Karpas-422 (cell line): ENCODE results near the gene HSD17B12. TPM values are rescaled to one million over a fixed set of nuclear protein-coding genes. Genes with fewer than 3 reads are reported as not detected.
A peak's percentile ranks its signal among the peaks of the same experiment; 100 is the strongest.

Experiments used
- DNase-seq: peaks from one replicate; pipeline ENCODE4 v3.0.0-alpha.2; 2015
- H2AFZ ChIP-seq: fragments of 200-600 bp; sonication (generic); 2 replicates; pipeline ENCODE4 v1.6.1; 2014; ENCODE audit warnings: antibody characterized with exemption, low read length, mixed read lengths
- H3K27ac ChIP-seq: fragments of 200-600 bp; sonication (generic); 2 replicates; pipeline ENCODE4 v1.5.1; 2014; ENCODE audit warnings: mild to moderate bottlenecking, low read length, moderate library complexity
- H3K27me3 ChIP-seq: fragments of 200-600 bp; sonication (generic); 2 replicates; pipeline ENCODE4 v1.6.1; 2014; ENCODE audit warnings: low read length, mixed read lengths
- H3K36me3 ChIP-seq: fragments of 200-600 bp; sonication (generic); 2 replicates; pipeline ENCODE4 v1.6.1; 2014; ENCODE audit warnings: low read length, mixed read lengths; ENCODE audit not compliant: insufficient read depth
- H3K4me1 ChIP-seq: fragments of 200-600 bp; sonication (generic); 2 replicates; pipeline ENCODE4 v1.6.1; 2014; ENCODE audit warnings: mild to moderate bottlenecking, low read length, mixed read lengths
- H3K4me2 ChIP-seq: fragments of 200-600 bp; sonication (generic); 2 replicates; pipeline ENCODE4 v1.6.1; 2014; ENCODE audit warnings: low read length, low read depth, mild to moderate bottlenecking; ENCODE audit not compliant: poor library complexity, severe bottlenecking
- H3K4me3 ChIP-seq: fragments of 200-600 bp; sonication (generic); 2 replicates; pipeline ENCODE4 v1.5.1; 2014; ENCODE audit warnings: mild to moderate bottlenecking, antibody characterized with exemption, low read length, mixed read lengths
- H3K79me2 ChIP-seq: fragments of 200-600 bp; sonication (generic); 2 replicates; pipeline ENCODE4 v1.6.1; 2014; ENCODE audit warnings: mild to moderate bottlenecking, low read length, mixed read lengths
- H3K9ac ChIP-seq: fragments of 200-600 bp; sonication (generic); 2 replicates; pipeline ENCODE4 v1.6.0; 2014; ENCODE audit warnings: low read length
- H3K9me2 ChIP-seq: fragments of 200-600 bp; sonication (generic), shearing (Covaris generic); replicated peaks from 2 replicates; pipeline ENCODE4 v1.6.0; 2014; ENCODE audit warnings: mild to moderate bottlenecking, low read length, moderate library complexity; ENCODE audit not compliant: insufficient read depth
- H3K9me3 ChIP-seq: fragments of 300-700, 200-600 bp; sonication (generic); 2 replicates; pipeline ENCODE4 v1.6.1; 2014; ENCODE audit warnings: low read length, mixed read lengths
- H4K20me1 ChIP-seq: fragments of 200-600 bp; sonication (generic); 2 replicates; pipeline ENCODE4 v1.6.1; 2014; ENCODE audit warnings: mild to moderate bottlenecking, antibody characterized with exemption, low read length, low read depth; ENCODE audit not compliant: insufficient read depth
- total RNA-seq: library from RNA; depleted of rRNA; stranded (reverse); fragments of >200 nt; shearing (Covaris generic); gene quantifications from 2 replicates; pipeline ENCODE4 v1.2.3, GENCODE V29; 2014; ENCODE audit warnings: low replicate concordance

The HSD17B12 gene
- total RNA-seq, 1 experiment from 2014 or later = 355 TPM

DNA sequence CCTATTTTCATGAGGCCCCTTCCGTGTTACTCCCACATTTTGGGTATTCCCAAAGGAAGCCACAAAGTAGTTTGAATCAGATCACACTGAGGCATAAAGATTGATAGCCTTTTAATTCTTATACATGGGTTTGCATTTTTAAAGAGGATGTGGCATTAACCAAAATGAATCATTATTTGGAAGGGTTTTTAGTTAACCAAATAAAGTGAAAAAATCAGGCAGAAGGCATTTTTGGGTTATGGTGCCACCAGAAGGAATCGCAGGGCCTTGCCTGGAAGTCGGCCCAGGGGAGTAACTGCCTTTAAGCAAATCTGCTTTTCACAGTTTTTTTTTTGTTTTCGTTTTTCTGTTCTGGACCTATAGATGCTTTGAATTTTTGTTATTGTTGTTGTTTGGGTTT lies 55.4 kb downstream of the HSD17B12 start:
- Histone ChIP-seq H3K4me3 (peak overlapping the region; percentile 36), H3K9ac (peak overlapping the region; percentile 57), H3K9me3 (no peaks in the 10 kb centered on the region), H3K79me2 (peaks cover 98% of the 10 kb centered on the region), H2AFZ (no peak overlapping the region), H3K27ac (peak overlapping the region; percentile 94), H4K20me1 (peaks cover 9% of the 10 kb centered on the region; the same call in 1 of the 2 replicates), H3K27me3 (no peaks in the 10 kb centered on the region), H3K9me2 (no peaks in the 10 kb centered on the region), H3K4me2 (peak overlapping the region; percentile 63), H3K36me3 (peaks cover 43% of the 10 kb centered on the region), H3K4me1 (peaks cover 51% of the 10 kb centered on the region)
- peak; percentile 60 for DNase-seq

DNA sequence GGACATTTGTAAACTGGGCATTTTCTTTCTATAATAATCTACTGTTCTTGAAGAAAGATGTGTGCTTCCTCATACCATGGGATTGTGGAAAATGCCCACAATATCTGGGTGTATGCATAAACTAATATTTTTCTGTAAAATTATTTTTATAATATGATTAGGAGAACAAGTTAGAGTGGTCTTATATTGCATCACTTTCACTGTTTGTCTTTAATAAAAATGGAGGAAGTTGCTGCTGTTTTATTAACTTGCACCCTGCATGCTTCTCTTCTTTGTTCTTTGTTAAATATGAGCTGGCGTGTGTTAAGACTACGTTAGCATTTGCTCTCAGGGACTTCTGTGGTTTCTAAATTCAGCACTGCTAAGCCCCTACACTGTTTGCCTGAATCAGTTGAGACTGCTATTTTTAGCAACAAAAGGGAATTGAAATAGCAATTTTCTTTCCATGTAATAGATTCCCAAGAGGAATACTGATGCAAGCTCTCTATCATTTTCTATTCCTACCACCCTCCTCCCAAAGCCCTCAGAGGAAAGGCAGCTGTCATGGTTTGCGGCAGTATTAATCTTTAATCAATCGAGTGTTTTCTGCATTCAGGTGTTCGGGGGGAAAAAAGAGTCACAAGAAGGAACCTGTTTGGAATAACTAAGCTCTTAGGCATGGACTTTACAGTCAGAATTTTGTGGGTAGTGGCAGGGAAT lies 56.1 kb downstream of the HSD17B12 start:
- Histone ChIP-seq H3K79me2 (peaks cover 97% of the 10 kb centered on the region), H3K9ac (peak overlapping the region; percentile 57), H2AFZ (no peak overlapping the region), H3K27ac (peak overlapping the region; percentile 94), H3K9me3 (no peaks in the 10 kb centered on the region), H3K4me2 (peak overlapping the region; percentile 63), H3K9me2 (no peaks in the 10 kb centered on the region), H3K27me3 (no peaks in the 10 kb centered on the region), H3K4me3 (peak overlapping the region; percentile 41), H3K4me1 (peaks cover 51% of the 10 kb centered on the region), H3K36me3 (peaks cover 38% of the 10 kb centered on the region), H4K20me1 (peaks cover 9% of the 10 kb centered on the region; the same call in 1 of the 2 replicates)
- DNase-seq = peak; percentile 68

DNA sequence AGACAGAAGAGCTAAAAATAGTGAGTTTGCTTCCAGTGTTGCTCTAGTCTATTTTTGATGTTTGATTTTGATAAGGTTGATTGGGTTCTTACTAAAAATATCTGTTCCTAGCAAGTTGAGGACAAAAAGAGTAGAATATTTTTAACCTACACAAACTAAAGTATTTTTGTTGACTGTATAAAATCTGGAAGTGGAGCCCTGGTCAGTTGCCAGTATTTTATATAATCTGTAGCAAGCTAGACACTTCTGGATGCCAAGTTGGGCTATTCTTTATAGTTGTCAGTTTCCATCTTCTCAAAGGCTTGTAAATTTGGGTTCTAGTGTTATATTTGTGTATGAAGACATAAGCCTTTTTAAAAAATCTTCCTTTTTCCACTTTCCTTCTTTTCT lies 56.7 kb downstream of the HSD17B12 start:
- Histone ChIP-seq H3K4me2 (peak overlapping the region; percentile 63), H3K27ac (peak overlapping the region; percentile 94), H2AFZ (no peak overlapping the region), H3K4me1 (peaks cover 51% of the 10 kb centered on the region), H3K9ac (peak overlapping the region; percentile 40), H3K36me3 (peaks cover 35% of the 10 kb centered on the region), H3K9me3 (no peaks in the 10 kb centered on the region), H3K27me3 (no peaks in the 10 kb centered on the region), H4K20me1 (peaks cover 9% of the 10 kb centered on the region; the same call in 1 of the 2 replicates), H3K79me2 (peaks cover 95% of the 10 kb centered on the region), H3K9me2 (no peaks in the 10 kb centered on the region), H3K4me3 (peak overlapping the region; percentile 41; the same call in 1 of the 2 replicates)
- DNase-seq = no peak

DNA sequence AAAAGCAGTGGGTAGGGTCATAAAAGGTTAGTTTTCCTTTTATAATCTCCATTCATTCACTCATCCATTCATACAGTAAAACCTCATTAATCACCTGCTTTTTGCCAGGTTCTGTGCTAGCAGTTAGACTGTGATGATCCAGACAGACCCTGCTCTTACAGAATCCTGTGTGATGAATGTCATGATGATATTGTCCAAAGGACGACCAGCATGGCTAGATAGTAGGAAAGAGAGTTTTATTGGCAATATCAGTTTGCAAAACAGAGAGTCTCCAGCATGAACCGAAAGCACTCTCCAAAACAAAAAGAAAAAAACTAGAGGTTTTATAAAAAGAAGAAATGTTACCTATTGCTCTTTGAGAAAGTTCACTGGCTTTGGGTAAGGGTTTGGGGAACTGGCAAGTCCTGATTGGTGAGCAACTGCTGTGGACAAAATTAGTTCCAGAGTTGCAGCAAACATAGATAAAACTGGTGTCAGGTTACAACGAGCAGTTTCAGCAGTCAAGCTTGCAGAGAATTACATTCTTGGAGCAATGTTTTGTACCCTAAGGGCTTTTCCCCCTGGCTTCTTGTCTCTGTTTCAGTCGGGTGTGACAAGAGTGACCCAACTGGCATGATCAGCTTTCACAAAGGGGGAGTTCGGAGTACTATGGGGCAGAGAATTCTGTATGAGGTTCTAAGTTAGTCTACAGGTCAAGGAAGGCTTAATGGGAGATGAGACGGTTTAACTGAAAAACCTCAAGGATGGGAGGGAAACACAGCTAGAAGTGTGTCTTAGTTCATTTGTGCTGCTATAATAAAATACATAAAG lies 58.3 kb downstream of the HSD17B12 start:
- Histone ChIP-seq H3K27me3 (no peaks in the 10 kb centered on the region), H3K79me2 (peaks cover 95% of the 10 kb centered on the region), H3K27ac (peak overlapping the region; percentile 94), H3K4me2 (peak overlapping the region; percentile 63), H3K9me3 (no peaks in the 10 kb centered on the region), H3K36me3 (peaks cover 35% of the 10 kb centered on the region), H2AFZ (no peak overlapping the region), H3K9me2 (no peaks in the 10 kb centered on the region), H3K9ac (peak overlapping the region; percentile 44), H3K4me1 (peaks cover 51% of the 10 kb centered on the region), H3K4me3 (peak overlapping the region; percentile 41), H4K20me1 (peaks cover 9% of the 10 kb centered on the region; the same call in 1 of the 2 replicates)
- DNase-seq = peak; percentile 89

DNA sequence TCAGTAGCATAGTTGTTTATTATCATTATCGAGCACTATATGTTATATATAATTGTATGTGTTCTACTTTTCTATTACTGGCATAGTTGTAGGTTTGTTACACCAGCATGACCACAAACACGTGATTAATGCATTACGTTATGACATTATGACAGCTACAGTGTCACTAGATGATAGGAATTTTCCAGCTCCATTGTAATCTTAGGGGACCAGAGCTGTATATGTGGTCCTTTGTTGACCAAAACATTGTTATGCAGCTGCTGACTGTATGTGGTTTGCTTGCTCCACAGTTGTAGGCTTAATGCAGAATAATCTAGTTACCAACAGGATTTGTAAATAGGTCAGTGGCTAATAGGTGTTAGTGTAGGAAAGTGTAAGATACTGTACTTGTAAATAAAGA lies 66.1 kb downstream of the HSD17B12 start:
- Histone ChIP-seq H3K79me2 (peaks cover 97% of the 10 kb centered on the region), H3K4me1 (no peaks in the 10 kb centered on the region), H3K36me3 (peaks cover 45% of the 10 kb centered on the region), H3K27ac (no peak overlapping the region), H3K9ac (no peak overlapping the region), H3K4me3 (no peak overlapping the region), H3K9me3 (no peaks in the 10 kb centered on the region), H3K9me2 (no peaks in the 10 kb centered on the region), H2AFZ (no peak overlapping the region), H3K4me2 (no peak overlapping the region), H4K20me1 (no peaks in the 10 kb centered on the region), H3K27me3 (no peaks in the 10 kb centered on the region)
- DNase-seq = no peak

DNA sequence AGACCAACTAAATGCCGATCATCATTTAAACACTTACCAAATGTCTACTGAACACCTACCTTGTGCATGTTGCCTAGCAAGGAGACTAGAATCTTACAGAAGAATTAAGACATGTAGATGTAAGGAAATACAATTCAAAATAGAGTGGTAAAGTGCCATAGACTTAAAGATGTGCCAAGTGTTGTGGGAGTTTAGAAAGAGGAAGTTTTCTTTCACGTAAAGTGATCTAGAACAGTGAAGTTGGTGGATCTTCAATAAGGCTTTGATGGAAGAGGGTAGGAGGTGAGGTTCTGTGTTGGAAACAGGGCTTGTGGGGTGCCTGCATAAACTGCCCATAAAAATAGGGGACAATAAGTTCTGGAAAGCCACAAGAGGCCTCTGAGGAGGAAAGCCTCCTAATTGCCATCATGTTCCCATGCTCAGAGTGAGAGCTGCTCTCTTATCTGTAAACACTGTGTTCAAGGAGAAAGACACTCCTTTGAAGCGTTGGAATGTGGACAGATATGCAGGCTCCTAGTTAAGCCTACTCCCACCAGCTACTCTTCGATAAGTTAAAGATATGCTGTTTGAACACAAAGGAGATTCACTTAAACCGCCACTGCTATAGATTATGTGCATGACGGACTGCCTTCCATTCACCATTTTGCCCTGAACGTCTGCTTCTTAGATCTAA lies 66.7 kb downstream of the HSD17B12 start:
- Histone ChIP-seq H3K4me1 (no peaks in the 10 kb centered on the region), H4K20me1 (no peaks in the 10 kb centered on the region), H2AFZ (no peak overlapping the region), H3K36me3 (peaks cover 49% of the 10 kb centered on the region), H3K27me3 (no peaks in the 10 kb centered on the region), H3K9me3 (no peaks in the 10 kb centered on the region), H3K9ac (no peak overlapping the region), H3K4me3 (no peak overlapping the region), H3K9me2 (no peaks in the 10 kb centered on the region), H3K4me2 (no peak overlapping the region), H3K27ac (no peak overlapping the region), H3K79me2 (peaks cover 98% of the 10 kb centered on the region)
- no peak for DNase-seq

DNA sequence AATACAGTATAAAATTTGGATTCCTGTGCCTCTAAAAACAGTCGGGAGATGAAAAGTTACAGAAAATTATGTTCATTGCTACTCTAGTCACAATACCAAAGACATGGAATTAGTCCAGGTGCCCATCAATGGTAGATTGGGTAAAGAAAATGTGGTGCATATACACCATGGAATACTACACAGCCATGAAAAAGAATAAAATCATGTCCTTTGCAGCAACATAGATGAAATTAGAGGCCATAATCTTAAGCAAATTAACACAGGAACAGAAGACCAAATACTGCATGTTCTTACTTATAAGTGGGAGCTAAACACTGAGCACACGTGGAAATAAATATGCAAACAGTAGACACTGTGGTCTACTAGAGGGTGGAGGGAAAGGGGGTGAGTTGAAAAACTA lies 67.6 kb downstream of the HSD17B12 start:
- Histone ChIP-seq H4K20me1 (no peaks in the 10 kb centered on the region), H2AFZ (no peak overlapping the region), H3K4me2 (no peak overlapping the region), H3K9me2 (no peaks in the 10 kb centered on the region), H3K27me3 (no peaks in the 10 kb centered on the region), H3K9me3 (no peaks in the 10 kb centered on the region), H3K36me3 (peaks cover 44% of the 10 kb centered on the region), H3K79me2 (peaks cover 96% of the 10 kb centered on the region), H3K27ac (no peak overlapping the region), H3K4me1 (no peaks in the 10 kb centered on the region), H3K9ac (no peak overlapping the region), H3K4me3 (no peak overlapping the region)
- DNase-seq = no peak

DNA sequence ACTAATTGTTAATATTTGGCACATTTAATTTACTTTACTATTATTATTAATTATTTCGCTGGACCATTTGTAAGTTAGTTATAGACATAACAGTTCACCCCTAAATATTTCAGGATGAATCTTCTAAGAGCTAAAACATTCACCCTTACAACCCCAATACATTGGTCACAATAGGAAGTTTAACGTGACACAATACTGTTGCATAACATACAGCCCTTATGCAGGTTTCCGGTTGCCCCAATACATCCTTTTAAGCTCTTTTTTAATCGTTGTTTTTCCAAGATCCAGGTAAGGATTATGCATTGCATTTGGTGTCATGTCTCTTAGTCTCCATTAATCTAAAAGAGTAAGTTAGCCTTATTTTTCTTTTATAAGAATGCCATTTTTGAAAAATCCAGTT lies 71.2 kb downstream of the HSD17B12 start:
- H3K9me2 ChIP-seq = no peaks in the 10 kb centered on the region
- H4K20me1 ChIP-seq = no peaks in the 10 kb centered on the region
- peaks cover 45% of the 10 kb centered on the region for H3K36me3 ChIP-seq
- no peaks in the 10 kb centered on the region for H3K4me1 ChIP-seq
- H2AFZ ChIP-seq = no peak overlapping the region
- DNase-seq = no peak
- H3K4me3 ChIP-seq = no peak overlapping the region
- H3K79me2 ChIP-seq = peaks cover 87% of the 10 kb centered on the region
- H3K4me2 ChIP-seq = no peak overlapping the region
- H3K9me3 ChIP-seq = no peaks in the 10 kb centered on the region
- H3K27ac ChIP-seq = no peak overlapping the region
- no peak overlapping the region for H3K9ac ChIP-seq
- H3K27me3 ChIP-seq = no peaks in the 10 kb centered on the region
